ENCODE measurements around the gene TFDP1.
"Not testable (repeated sequence)": the region's sequence is repeated elsewhere in the genome, so short reads cannot be mapped to it uniquely, and the experiment has no call there.

Gene TFDP1

DNA sequence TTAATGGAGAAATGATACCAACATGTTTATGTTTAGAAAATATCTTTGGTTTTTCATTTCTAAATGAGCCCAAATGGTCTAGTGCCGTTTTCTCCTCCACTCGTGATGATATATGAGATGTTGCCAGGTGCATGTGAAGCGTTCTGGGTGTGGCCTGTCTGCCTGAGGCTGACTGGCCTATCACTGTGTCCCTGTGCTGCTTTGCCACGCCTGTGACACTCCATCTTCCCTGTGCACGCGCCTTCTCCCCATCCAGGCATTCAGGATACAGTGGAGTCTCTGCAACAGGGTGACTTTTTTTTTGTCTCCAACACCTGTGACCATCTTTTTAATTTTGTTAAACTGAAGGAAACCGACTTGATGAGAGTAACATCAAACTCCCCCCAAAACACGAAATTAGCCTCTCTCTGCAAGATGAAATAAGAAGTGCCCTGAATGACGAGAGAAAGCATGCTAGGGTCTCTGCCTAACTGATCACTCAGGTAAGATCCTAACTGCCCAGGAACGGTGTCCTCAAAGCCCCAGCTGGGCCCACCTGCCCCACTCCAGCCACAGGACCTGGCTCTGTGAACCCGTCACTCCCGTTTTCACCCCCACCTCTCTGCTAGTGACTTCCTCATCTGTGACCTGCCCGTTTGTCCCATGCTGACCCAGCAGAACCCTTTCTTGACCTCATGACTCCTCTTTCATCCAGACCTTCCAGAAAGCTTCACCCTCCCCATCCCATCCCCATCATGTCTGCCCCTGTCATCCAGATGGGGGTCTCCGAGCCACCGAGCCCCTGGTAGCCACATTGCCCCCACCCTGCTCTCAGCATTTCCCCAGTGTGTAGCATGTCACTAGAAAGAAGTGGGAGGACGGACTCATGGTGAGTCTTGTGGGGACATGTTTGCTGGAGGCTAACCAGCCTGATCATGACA, 33.2 kb upstream of the TFDP1 start:
- DNase-seq (ENCODE audit: low read depth), result no peak

DNA sequence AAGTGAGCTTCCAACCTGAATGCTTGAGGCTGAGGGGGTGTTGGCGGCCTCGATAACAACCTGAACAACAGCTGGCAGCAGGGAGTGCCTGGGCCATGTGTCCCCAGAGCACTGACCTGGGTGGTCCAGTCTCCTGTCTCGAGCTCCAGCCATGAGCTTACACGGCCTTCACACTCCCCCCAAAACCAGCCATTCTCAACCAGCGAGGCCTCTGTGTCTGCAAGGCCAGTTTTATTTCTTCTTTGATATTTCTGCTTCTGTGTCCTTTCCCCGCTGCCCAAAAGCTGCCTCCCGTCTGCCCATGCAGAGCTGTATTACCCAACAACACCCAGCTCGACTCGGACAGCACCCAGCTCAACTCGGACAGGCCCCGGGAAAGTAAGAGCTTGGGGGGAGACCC, 32.5 kb upstream of the TFDP1 start:
- no peak for DNase-seq (ENCODE audit: low read depth)

DNA sequence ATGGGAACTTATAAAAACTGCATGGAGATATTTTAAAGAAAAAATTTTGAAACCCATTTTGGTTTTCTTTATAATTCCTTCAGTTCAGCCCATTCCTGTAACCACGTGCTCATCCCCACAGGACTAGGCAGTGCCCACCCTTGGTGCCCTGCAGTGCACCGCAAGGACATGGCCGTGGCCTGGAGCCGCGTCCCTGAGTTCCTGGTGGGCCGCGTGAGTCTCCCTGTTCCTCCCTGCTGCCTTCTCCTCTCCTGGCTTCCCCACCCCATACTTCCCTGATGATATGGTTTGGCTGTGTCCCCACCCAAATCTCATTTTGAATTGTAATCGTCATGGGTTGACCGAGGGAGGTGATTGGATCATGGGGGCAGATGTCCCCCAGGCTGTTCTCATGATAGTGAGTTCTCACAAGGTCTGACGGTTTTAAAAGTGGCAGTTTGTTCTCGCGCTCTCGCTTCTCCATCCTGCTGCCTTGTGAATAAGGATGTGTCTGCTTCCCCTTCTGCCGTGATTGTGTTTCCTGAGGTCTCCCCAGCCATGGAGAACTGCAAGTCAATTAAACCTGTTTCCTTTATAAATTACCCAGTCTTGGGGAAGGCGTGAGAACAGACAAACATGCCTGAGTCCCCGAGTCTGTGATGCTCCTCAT, 31.6 kb upstream of the TFDP1 start:
- DNase-seq (ENCODE audit: low read depth), result no peak

DNA sequence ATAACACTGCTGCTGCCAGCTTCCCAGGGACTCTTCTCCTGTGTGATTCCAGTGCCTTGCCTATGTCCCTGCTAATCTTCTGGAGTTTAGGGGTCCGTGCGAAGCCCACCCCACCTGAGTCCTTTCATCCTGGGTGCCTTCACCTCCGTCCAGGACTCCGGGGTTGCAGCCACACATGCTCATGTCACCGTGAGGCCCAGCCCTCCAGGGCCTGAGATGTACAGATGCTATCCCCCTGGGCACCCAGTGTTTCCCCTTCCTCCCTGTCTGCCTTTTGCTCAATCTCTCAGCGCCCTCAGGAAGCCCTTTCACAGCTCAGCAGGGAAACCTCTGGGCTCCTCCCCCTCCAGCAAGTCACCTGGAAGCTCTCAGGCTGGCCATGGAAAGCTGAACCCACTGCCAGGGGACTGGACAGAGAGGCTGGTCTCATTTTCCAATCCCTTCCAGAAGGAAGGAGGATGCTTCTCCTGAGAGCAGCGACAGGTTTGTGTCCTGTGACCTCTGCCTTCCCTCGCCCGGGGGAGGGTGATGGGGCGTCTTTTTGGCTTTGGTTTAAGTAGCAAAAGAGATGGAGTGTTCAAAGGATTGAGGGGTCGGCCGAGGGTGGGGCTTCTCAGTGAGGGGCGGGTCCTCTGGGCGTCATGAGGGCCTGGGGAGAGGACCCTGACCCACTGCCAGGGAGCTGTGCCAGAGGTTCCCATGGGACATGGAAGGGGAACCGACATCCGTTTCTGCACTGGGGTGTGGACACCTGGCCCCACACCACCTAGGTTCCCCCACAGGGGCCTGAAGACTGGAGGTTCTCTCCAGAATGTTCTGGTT, 30.8 kb upstream of the TFDP1 start:
- no peak for DNase-seq (ENCODE audit: low read depth)

DNA sequence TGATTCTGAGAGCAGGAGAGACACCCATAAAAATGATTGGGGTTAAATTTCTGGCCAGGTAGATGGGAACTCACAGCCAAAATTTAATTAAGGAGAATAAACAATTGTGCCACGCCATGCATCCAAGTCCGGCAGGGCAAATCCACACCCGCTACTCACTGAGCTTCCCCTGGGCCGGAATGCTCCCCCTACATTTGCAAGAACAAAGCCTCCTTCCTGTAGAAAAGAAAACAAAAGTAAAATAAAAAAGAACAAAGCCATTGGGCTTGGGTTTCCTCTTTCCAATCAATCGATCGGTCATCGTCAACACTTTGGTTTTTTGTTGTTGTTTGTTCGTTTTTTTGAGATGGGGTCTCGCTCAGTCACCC, 30.2 kb upstream of the TFDP1 start:
- no peak for DNase-seq (ENCODE audit: low read depth)

DNA sequence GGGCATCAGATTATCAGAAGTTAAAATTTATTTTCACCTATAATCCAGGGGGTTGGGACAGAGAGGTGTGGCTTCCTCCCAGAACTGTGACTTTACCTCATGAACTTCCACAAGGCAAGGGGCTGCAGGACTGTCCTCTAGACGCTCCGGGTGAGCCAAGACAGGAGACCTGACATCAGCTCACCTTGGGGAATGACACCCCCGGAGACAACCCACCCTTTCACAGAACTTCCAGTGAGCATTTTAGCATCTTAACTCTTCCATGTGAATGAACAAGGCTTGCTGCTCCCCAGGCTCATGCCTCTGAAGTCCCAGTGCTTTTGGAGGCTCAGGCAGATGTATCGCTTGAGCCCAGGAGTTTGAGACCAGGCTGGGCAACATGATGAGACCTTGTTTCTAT, 29.4 kb upstream of the TFDP1 start:
- no peak for DNase-seq (ENCODE audit: low read depth)

DNA sequence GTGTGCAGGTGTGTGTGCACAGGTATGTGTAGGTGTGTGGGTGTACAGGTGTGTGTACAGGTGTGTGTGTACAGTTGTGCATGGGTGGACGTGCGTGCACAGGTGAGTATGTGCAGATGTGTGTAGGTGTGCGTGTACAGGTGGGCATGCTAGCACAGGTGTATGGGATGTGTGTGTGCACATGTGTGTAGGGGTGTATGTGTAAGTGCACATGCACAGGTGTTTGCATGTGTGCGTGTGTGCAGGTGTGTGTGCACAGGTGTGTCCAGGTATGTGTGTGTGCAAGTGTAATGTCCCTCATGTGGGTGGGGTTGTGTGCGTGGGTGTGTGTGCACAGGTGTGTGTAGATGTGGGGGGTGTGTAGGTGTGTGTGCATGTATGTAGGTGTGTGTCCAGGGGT, 27.5 kb upstream of the TFDP1 start:
- no peak for DNase-seq (ENCODE audit: low read depth)

DNA sequence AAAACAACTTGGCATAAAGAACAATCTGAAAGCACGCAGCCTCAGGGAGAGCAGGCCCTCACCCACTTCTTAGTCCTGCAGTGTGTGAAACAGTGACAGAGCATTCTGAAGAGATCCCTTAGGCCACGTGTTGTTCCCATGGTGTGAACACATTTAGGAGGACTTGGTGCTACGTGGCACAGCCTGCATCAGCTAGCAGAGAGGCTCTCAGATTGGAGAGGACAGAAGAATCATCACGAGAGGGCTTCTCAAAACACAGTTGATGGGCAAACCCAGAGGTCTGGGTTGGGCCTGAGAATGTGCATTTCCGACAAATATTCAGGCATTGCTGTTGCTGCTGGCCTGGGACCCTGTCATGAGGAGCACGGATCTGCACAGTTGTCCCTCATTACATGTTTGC, 26.1 kb upstream of the TFDP1 start:
- peak; percentile 30 for DNase-seq (ENCODE audit: low read depth)

DNA sequence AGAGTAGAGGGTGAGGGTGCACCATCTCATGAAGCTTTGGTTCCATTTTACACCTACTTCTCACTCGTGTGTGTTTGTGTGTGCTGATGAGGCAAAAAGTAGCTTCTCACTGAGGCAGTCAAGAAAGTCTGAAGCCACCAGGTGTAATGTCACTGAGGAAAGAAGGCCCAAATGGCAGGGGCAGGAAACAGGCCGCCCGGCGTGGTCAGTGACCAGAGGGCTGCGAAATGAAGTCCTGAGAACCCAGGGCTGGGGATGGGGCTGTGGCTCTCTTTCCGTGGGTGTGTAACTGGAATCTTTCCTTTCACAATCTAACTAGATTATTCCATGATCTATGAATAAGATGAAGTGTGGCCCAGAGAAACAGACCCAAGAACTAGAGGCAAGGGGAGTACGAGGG, 25.5 kb upstream of the TFDP1 start:
- DNase-seq (ENCODE audit: low read depth), result no peak

DNA sequence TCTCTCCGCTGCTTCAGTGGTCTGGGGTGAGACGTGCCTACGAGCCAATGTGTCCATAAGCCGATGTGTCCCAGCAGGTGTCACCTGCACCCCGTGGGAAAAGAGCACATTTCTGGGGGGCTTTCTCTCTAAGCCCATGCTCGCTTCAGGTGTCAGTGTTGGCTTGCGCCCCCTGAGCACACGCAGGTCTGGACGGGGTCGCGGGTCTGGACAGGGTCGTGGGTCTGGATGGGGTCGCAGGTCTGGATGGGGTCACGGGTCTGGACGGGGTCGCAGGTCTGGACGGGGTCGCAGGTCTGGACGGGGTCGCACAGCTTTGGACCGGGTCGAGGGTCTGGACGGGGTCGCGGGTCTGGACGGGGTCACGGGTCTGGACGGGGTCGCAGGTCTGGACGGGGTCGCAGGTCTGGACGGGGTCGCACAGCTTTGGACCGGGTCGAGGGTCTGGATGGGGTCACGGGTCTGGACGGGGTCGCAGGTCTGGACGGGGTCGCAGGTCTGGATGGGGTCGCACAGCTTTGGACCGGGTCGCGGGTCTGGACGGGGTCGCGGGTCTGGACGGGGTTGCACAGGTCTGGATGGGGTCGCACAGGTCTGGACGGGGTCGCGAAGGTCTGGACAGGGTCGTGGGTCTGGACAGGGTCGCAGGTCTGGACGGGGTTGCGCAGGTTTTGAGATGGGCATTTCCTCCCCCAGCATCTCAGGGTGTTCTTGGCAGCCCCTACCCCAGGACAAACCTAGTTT, 24.5 kb upstream of the TFDP1 start:
- no peak for DNase-seq (ENCODE audit: low read depth)

DNA sequence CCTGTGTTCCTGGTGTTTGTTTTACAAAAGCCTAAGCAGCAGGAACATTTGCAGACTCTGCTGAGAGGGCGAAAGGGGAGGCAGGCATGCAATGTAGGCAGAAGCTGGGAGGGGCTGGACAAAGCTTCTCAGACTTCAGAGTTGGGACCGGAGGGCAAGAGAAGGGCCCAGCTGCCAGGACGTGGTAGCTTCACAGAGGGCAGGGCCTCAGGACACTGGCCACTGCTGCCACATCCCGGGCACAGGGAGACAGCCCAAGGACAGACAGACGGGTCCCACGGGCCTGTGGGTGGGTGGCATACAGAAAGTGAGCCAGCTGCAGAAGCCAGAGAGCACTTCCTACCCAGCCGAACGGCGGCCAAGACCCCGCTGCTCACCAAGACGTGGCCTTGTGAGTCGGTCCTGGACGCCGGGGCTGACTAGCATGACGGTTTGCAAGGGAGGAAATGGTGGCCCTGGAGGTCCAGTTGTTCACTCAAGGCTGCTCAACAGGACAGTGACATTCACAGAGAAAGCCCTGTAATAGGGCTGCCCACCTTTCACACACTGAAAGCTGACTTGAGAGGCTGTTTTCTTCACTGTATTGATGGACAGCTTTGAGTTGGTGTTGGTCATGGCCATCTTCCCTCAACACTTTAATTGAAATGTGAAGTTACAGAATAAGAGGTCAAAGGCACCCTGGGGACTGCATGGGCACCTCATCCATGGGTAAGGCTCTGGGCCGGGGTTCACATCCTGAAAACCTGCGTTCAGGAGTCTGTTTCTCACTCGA, 23.7 kb upstream of the TFDP1 start:
- no peak for DNase-seq (ENCODE audit: low read depth)

DNA sequence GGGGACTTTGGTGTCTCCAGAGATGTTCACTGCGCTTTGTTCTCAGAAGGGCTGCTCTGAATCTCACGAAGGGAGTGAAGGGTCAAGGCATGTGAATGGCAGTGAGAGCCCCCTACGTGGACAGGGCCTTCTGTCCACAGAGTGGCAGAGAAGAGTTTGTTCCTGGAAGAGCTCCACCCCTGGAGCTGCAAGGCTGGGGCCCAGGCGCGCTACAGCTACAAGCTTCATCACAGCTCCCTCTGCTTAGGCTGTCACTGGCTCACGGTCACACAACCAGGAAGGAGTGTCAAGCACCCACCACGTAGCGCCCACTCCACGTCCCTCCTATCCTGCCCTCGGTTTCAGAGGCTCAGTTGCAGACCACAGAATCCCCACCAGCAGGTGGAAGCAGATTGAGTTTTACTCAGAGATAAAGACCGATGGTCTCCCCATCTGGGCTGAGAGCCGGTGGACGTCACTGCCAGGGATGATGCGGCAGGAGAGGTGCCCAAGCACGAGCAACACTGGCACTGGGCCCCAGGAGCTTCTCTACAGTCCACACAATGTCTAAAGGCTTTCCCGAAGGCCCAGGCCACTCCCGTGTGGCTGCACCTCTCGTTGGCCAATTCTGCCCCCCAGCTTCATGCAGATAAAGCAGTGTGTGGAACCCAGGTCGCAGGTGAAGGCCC, 23.0 kb upstream of the TFDP1 start:
- no peak for DNase-seq (ENCODE audit: low read depth)

DNA sequence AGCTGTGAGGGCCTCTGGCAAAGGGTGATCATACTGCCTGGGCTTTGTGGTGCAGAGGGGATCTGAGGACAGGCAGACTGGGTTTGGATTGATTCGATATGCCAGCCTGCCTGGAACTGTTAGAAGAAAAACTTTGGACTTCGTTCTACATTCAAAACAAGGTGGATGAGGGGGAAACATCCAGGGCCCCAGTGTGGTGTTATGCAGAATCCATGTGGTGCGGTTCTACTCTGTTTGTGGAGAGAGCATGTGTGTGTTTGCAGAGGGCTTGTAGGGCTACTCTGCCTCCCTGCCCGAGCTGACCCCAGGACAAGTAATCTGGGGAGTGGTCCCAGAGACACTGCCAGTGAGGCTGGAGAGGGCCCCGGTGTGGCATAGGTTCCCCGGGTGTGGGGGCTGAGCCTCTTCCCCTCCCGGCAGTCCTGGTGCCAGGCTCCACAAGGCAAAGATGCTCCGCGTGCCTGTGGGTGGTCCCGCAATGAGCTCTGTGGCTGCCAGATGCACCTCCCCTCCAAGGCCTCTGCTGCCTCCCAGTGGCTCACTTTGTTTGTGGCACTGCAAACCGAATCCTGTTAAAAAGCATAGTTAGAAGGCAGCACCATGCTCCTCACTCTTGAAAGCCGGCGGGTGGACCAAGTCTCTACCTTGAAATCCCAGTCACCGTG, 22.3 kb upstream of the TFDP1 start:
- DNase-seq (ENCODE audit: low read depth), result peak; percentile 83

DNA sequence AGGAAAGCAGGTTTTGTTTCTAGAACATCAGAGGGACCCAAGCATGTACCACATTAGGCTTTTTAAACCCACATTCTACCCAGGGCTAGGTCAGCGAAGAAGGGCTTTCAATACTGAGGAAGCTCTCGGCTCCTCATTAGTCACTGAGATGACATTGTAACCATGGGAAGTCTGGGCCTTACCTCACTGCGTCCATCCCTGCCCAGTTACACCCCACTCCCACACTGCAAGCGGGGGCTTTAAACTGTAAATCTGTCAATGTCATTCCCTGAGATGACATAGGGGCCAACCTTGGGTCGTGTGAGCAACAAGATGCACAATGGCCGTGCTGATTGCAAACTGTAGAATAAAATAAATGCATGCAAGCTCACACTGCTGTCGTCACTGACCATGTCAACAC, 21.7 kb upstream of the TFDP1 start:
- no peak for DNase-seq (ENCODE audit: low read depth)

DNA sequence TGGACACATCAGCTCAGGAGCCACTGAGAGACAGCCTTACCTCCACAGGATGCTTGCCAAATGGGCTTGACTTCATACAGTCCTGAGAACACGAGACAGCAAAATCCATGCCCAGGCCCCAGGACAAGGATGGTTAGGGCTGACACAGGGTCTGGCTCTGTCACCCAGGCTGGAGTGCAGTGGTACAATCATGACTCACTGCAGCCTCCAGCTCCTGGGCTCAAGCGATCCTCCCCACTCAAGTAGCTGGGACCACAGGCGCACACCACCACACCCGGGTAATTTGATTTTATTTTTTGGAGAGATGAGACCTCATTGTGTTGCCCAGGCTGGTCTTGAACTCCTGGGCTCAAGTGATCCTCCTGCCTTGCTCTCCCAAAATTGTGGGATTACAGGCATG, 21.0 kb upstream of the TFDP1 start:
- DNase-seq (ENCODE audit: low read depth), result not testable (repeated sequence)

DNA sequence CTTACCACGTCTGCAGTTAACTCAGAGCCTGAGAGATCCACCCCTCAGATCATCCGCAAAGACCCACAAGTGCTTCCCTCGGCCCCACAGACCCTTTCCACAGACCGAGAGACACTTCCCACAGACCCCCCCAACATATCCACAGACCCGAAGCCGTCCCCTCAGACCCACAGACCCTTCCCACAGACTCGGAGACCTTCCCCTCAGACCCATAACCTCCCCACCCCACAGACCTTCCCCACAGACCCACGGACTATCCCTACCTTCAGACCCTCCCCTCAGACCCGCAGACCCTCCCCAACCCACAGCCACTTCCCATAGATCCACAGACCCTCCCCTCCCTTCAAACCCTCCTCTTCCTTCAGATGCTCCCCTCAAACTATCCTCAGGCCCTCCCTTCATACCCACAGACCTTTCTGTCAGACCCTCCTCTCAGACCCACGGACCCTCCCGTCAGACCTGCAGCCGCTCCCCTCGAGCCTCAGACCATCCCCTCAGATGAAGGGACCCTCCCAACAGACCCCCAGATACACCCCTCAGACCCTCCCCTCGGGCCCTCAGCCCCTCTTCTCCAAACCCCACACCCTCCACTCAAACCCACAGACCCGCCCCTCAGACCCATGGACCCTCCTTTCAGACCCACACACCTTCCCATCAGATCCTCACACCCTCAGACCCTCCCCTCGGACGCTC, 20.1 kb upstream of the TFDP1 start:
- no peak for DNase-seq (ENCODE audit: low read depth)

DNA sequence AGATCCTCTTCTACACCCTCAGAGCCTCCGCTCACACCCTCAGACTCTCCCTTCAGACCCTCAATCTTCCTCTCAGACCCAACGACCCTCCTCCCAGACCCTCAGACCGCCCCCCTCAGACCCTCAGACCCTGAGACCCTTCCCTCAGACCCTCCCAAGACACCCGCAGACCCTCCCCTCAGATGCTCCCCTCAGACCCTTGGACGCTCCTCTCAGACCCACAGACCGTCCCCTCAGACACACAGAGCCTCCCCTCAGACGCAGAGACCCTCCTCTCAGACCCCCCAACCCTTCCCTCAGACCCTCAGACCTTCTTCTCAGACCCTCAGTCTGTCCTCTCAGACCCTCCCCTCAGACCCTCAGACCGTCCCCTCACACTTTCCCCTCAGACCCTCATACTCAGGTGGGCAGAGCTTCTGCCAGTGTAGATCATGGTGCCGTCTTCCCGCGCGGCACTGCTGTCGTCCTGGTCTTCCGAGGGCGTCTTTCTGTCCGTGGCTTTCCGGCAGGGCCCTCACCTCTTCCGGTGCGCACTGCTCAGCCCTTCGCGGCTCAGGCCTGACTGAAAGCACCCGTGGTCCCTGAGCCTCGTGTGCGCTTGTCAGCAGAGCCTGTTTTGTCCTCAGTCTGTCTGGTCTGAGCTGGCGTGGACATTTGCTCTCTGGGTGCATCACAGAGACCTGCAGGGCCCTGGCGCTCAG, 18.9 kb upstream of the TFDP1 start:
- DNase-seq (ENCODE audit: low read depth), result no peak

DNA sequence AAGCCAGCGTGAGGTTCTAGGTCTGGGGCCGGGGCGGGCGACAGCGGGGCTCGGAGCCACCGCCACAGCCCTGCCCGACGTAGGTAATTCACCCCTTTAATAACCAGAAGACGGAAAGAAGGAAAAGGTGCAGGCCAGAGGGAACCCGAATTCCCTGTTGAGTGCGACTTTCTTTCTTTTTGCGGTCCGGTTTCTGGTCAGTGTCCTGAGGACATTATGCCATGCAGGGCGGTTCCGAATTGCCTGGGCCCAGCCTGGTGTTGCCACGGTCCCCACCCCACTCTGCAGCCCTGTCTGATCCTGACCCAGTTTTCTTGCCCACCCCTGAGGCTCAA, 18.4 kb upstream of the TFDP1 start:
- DNase-seq (ENCODE audit: low read depth), result no peak

DNA sequence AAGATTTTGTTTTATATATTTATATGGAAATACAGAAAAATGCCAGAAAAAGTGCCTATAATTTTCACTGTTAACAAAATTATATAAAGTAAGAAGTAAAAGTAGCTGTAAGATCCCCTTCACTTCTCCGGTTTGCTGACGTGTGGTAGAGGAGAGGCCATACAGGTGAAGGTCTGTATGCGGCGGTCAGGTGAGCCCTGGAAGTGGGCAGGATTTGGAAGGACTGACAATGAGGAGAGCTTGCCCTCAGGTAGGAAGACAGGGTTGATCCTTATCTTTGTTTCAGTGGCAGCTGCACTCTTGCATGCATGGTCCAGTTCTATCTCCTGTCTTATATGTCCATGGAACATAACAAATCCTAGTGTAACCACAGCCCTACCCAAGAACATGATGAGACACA, 16.9 kb upstream of the TFDP1 start:
- DNase-seq (ENCODE audit: low read depth), result no peak

Measured in EH (cell line).